NB4 (cell line): Measurements from ENCODE around the gene USP48.

Source experiments
- CTCF ChIP-seq: IDR thresholded peaks from one replicate; pipeline ENCODE4 v1.5.1; 2012; ENCODE audit warnings: low read depth, low read length
- MAX ChIP-seq: IDR thresholded peaks from 2 replicates; pipeline ENCODE4 v1.6.1; 2011; ENCODE audit warnings: low read depth, low read length
- MYC ChIP-seq: IDR thresholded peaks from 2 replicates; pipeline ENCODE4 v1.6.1; 2011; ENCODE audit warnings: low read depth, low read length
- POLR2A ChIP-seq: IDR thresholded peaks from 2 replicates; pipeline ENCODE4 v1.6.1; 2011; ENCODE audit warnings: mild to moderate bottlenecking; ENCODE audit not compliant: insufficient read length; ENCODE audit errors: extremely low read depth

- TF ChIP-seq POLR2A, result no peak
- TF ChIP-seq MYC, result no peak
- TF ChIP-seq CTCF, result no peak
- no peak for TF ChIP-seq MAX
These were observed 77.5 kb downstream of the USP48 start for GRCh38 chr1:21705303-21705980.
